RPMI8226 (cell line): ENCODE results near the gene BICC1.
A peak's percentile ranks its signal among the peaks of the same experiment; 100 is the strongest.

Experiments used
- DNase-seq: peaks from one replicate; pipeline ENCODE4 v3.0.0-alpha.2; 2015

Gene BICC1

DNA sequence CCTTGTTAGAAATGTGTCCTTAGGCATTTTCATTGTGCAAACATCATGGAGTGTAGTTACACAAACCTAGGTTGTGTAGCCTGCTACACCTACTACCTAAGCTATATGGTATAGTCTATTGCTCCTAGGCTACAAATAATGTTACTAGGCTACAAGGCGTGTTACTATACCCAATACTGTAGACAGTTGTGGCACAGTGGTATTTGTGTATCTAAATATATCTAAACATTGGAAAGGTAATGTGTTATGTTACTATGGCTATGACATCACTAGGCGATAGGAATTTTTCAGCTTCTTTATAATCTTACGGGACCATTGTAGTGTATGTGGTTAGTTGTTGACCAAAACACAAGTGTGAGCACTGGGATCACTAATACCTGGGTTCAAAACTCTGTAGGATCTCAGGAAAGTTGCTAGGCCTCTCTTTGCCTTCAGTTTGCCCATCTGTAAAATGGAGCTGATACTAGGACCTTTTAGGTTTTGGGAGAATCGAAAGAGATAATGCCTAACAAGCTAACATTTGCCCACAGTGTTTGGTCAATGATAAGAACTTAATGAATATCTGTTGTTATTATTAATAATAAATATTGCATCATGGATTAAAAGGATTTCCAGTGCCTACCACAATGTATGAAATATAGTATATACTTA lies 2.7 kb downstream of the BICC1 start:
- DNase-seq: no peak

DNA sequence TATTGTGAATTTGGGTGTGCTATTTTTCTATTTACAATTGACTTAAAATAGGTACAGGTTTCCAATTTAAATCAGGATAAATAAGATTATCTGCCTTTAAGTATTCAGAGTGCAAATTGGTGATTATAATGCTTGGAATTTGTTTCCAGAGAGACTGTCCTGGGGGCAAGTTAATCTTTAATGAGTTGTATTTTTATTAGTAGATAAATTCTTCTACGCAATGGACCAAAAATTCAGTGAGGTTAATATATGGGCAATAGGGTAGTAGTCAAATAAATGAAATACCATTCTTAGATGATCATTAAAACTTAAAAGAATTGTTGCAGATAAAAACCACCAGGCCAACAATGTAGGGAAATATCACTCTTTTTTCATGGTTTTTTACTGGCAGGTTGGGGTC lies 3.4 kb downstream of the BICC1 start:
- DNase-seq: no peak

DNA sequence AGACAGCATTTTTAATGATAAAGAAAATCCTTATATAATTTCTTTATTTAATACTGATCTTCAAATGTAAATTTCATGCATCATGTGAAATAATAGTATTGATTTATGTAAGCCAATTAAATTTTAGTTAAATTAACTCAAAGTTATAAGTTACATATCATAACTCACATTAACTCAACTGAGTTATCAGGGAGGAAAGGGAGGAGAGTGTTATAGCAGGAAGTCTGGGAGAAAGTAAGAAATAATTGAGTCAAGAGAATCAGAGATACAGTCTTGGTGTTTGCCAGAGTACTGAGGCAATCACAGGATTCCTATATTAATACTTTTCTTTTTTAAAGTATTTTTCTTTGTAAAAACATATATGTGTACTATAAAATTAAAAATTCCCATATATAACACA lies 4.0 kb downstream of the BICC1 start:
- DNase-seq: no peak

DNA sequence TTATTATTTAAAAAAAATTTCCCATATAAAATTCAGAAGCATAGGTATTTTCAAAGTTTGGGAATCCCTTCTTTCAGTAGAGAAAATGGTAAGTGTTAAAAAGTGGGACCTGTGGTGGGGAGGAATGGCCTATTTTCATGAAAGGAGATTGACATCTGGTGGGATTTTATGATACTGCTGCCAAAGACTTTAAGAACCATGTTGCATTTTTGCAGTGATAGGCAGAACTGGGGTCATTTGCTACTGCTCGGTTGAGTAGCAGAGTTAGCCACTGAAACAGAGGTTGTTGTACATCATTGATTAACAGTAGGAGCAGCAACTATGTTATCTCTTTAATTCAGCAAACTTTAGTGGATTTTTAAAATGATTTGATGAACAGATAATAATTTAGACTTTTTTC lies 4.4 kb downstream of the BICC1 start:
- no peak for DNase-seq

DNA sequence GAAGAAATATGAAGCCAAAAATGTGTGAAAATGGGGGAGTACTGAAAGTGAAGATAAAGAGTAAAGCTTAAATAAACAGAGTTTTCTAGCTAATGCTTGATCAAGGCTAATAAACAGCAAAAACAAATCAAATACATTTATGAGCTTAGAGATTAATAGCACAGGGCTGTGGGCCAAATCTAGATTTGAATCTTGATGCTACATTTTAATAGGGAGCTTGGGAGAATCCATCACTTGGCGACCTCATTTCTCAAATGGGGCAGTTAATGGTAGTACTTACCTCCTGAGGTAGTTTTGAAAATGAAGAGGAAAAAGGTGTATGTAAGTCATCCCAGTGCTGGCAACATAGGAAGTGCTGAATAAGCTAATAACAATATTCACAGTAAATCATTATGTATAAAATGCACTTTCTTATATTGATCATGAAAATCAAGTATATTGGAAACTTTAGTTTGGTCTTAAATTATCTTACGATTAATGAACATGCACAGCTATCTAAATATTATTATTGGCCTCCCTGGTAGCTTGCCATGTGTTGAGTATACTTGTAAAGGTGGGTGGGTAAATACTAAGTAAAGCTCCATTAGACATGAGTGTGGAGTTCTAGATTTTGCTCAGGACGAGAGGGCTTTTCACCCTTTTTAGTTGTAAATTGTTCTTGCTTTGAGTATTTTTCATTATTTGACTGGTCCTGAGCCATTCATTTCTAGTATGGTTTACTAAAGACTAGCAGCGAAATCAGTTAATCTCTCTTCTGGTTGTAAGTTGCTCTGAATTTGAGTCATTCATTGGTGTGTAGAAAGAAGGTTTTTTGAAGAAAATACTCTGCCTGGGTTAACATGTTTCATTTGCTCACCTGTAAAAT lies 5.1 kb downstream of the BICC1 start:
- no peak for DNase-seq

DNA sequence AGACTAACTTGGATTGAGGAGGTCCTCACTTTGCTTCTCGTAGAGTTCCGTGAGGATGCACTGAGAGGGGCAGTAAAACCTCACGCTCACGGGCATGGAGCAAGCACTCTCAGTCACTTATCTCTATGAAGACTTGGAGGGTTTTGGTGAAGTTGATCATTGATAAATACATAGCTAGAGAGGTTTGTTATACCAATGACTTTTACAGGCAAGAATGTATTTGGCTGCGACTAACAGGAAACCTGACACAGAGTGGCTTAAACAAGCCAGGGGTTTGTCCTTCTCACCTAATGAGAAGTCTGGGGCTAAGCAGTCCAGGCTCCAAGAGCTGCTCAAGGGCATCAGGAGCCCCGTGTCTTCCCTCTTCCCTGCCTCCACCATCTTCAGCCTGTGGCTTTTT lies 6.1 kb downstream of the BICC1 start:
- DNase-seq: no peak

DNA sequence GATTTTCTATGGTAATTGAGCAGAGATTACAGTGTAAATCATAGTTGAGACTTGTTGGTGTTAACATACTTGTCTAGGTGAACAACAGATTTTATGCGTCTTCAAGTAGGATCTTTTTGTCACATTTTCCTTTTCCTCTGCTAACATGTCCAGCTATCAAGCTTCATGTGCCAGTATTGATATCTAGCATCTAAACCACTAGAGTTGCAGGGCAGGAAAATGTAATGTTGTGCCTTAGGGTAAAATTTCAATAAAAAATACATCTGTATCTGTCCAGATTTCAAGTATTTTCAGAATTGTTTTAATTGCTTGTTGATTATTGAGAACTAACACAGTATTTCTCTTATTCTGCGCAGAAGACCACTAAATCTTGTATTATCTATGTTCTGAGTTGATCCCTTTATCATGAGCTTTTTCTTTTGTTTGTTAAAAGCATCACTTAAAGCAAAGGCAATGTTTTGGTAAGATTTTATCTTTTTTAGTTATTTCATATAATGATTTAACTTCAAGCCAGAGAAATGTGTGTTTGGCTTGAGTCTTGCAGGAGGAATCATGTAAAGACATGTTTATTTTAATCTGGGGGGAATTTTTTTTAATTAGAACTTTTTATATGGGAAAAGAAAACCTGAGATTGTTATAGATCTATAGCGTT lies 16.5 kb downstream of the BICC1 start:
- DNase-seq: no peak

DNA sequence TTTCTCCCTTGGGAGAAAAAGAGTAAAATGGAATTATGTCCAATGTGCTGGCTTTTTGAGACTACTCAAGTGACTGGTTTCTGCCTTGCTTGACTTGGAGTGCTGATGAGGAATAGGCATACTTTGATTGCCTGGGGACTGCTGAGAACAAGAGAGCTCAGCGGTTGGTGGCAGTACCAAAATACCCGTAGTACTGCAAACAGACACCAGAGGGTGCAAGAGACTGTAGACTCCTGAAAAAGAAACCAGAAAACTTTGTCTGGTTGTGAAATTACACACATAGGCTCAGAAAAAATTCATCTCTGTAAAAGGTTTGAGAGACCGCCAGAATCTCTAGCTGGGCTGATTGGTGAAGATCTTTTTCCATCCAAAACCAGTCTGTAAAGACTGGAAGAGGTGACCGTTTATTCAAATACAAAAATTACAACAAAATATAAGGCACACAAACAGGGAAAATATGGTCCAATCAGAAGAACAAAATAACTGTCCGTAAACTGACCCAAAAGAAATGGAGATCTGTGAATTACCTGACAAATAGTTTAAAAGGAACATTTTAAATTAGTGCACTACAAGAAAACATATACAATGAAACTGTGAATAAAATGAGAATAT lies 18.5 kb downstream of the BICC1 start:
- DNase-seq: peak; percentile 57

DNA sequence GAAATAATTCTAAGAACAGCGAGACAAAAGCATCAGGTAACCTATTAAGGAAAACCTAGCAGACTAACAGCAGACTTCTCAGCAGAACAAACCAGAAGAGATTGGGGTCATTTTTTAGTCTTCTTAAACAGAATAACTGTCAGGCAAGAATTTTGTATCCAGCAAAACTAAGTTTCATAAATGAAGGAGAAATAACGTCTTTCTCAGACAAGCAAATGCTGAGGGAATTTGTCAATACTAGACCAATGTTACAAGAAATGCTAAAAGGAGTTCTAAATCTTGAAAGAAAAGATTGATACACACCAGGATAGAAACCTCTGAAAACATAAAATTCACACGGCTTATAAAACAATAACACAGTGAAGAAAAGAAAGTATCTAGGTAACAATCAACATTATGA lies 22.6 kb downstream of the BICC1 start:
- no peak for DNase-seq

DNA sequence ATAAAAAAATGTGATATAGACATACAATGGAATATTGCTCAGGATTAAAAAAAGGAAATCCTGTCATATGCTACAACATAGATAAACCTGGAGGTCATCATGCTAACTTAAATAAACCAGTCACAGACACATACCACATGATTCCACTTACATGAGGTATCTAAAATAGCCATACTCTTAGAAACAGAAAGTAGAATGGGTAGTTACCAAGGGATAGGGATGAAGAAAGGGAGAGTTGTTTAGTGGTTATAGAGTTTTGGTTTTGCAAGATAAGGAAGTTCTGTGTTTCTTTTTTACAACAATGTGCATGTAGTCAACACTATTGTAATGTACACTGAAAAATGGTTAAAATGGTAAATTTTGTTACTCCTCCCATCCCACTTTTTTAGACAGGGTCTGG lies 30.5 kb downstream of the BICC1 start:
- DNase-seq: no peak

DNA sequence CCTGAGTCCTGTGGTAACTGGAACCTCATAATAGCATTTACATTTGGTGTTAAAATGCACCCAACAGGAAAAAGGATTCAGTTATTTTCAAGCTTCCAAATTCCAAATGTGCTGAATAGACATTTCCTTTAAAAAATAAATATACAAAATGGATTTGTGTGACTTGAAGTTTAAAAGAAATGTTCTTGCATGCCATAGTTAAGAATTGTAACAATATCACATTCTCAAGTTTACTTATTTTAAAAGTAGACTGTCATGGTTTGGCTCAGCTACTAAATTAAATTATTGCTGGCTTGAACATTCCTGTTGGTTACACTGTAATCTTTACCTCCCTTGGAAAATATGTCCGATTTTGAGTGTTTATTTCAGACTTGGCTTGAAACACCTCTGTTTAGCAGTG lies 31.5 kb downstream of the BICC1 start:
- DNase-seq: no peak

DNA sequence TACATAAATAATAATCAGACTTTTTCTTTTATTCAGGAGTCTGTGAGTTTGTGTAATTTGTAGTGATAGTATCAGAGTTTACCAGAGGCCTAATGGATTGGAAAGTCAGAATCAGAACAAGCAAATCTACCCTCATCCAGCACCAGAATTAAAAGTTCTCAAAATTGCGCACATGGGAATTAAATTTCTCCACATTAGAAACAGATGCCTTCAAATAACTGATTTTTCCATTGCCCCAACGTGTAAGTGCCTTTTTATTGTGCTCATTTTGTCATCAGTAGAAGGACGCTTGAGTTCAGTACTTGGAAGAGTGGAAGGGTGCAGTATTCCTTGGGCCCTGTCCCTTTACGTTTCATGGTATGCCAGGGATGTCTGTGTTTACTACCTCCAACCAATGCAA lies 32.8 kb downstream of the BICC1 start:
- DNase-seq: no peak

DNA sequence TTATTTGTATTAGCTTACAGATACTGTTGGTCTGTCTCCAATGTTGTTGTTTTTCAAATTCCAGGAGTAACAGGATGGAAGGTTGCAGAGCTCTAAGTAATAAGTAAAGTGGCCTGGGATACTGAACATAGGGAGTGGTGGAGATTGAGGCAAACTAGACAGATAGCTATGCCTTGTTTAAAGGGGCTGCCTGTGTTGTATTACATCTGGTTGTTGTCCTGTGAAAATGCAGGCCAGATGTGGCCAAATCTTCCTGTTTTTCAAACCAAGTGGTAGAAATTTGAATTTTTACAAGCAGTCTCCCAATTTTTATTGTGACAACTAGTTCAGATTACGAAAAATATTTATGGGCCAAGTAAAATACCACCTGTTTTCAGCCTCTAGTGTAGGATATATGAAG lies 33.5 kb downstream of the BICC1 start:
- no peak for DNase-seq

DNA sequence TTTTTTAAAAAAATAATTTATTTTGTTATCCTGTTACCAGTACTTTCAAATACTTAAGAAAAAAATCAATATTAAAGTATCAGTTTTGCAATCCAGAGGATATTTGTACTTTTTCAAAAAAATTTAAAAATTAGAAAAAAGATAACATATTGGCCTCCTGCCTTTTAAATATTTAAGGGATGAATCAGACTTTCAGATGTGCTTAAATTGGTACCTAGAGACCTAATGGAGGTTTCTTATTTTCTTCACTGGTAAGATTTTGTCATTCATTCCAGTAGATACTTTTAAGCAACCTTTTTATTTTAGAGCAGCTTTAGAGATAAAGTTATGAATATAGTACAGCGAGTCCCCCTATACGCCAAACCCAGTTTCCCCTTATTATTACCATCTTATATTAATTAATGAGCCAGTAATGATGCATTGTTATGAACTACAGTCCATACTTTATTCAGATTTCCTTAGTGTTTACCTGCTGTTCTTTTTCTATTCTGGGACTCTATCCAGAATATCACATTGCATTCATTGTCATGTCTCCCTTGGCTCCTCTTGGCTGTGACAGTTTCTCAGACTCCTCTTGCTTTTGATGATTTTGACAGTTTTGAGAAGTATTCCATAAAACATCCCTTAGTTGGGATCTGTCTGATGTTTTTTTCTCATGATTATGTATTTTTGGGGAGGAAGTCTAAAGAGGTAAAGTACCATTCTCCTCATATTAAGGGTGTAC lies 34.2 kb downstream of the BICC1 start:
- DNase-seq: no peak

DNA sequence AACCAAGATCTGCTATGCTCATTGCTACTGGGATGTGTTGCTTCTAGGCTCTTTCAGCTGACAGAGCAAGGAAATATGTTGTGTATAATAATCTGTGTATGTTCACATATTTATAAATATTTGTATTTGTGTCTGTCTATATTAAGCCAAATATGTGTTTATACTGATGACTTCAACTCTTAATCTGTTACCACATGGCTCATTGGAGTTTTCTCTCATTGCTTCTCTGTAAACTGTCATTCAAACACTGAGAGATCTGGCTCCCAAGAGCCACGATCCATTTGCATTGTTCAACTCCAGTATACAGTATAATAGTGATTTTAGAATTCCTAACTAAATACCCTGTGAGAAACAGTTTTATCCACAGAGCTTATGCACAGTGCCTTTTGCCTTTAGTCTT lies 35.3 kb downstream of the BICC1 start:
- DNase-seq: no peak

DNA sequence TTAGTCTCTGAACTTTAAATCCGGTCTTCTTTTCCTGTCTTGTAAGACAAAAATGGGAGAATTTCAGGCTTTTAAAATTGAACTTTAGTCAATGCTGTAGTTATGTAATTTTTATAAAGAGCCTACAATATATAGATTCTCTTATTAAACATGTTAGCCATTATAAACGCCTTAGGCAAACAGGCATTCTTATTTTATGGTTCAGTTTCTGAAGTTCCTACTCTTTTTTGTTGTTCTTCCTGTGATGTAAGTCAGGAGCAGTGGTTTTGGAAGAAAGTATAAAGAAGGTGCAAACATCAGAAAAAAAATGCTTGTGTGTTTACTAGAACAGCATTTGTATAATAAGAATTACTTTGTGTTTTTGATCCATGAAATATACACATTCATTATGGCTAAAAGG lies 41.6 kb downstream of the BICC1 start:
- no peak for DNase-seq

DNA sequence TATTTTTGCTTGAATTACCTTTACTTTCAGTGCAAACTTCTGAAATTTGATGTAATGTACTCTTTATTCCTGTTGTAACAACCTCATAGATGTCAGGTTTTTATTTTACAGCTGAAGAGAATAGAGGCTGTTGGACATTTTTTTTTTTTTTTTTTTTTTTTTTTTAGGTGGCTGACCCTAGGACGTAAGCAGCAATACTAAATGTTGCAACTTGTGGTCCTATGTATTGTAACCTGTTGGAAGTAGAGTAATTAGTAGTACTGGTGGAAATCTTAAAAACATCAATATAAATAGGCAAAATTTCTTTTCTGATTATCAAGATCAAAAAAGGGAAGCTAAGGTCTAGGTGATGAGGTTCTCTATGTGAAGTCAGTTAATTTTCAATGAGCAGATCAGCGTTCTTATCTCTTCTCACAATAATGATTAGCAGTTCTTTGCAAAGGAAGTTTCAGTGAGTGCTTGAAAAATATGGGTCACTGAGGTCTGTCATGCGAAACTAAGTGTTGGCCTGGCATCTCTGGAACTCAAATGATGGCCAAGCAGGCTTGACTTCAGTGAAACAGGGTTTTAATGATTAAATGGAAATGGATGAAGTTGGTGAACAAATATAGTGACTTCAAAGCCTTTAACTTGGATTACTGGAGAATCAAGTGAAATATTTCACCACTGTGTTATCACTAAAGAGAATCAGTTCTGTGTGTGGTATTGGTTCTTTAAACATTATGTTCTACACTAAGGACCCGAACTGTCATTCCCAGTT lies 42.7 kb downstream of the BICC1 start:
- DNase-seq: no peak

DNA sequence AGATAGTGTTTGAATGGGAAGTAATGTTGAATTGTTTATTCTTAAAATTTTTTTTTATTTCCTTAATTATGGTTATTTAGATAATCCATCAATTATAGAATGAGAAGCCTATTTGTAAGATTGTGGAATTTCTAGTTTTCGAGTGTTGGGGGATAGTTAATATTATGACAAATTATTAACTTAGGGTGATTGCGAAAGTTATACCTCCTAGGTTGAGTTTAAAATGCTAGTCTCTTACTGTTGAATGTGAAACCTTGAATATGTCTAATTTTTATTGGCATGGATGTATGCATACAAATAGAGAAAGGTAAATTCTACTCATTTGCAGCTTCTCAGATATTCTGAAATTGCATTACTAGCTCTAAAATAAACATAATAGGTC lies 43.2 kb downstream of the BICC1 start:
- DNase-seq: no peak

DNA sequence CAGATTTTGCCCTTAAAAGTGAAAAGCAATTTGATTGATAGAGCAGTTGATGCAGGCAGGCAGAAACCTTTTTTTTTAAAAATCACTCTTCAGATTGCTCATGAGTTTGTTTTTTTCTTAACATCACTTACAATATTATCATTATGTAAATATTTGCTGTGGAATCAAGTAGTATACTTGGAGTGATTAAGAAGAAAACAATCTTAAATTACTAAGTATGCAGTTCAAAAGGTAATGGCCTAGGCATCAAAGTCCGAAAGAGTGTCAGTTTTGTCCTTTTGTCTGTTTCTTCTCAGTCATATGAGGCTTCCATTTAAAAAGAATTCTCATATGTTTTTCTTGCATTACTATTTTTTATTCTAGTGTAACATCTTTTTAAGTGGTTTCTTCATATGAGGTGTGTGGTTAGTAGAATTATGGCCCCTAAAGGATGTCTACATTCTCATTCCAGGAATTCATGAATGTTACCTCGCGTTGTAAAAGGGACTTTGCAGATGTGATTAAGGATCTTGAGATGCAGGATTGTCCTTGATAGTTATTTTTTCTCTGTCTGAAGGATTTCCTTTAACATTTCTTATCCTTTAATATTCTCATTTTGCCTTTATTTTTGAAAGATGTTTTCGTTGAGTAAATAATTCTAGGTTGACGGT lies 44.0 kb downstream of the BICC1 start:
- DNase-seq: no peak

DNA sequence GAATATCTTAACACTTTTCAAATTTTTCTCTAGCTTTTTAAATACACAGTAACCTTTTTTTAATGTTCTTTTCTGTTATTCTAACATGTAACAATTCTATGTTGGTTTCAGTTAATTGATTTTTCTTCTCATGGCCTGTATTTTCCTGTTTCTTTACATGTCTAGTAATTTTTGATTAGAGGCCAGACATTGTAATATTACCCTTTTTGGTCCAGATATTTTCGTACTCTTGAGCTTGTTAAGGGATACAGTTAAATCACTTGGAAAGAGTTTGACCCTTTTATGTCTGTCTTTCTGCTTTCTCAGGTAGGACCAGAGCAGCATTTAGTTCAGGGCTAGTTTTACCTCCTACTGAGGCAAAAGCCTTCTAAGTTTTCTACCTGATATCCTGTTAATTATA lies 45.0 kb downstream of the BICC1 start:
- DNase-seq: no peak

DNA sequence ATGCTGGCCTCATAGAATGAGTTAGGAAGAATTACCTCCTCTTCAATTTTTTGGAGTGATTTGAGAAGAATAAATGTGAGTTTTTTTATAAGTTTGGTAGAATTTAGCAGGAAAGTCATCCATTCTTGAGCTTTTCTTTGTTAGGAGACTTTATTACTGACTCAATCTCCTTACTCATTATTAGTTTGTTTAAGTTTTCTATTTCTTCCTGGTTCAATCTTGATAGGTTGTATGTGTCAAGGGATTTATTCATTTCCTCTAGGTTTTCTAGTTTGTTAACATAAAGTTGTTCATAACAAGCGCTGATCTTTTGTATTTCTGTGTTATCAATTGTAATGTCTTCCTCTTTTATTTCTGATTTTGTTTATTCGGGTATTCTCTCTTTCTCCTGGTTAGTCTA lies 47.4 kb downstream of the BICC1 start:
- no peak for DNase-seq

DNA sequence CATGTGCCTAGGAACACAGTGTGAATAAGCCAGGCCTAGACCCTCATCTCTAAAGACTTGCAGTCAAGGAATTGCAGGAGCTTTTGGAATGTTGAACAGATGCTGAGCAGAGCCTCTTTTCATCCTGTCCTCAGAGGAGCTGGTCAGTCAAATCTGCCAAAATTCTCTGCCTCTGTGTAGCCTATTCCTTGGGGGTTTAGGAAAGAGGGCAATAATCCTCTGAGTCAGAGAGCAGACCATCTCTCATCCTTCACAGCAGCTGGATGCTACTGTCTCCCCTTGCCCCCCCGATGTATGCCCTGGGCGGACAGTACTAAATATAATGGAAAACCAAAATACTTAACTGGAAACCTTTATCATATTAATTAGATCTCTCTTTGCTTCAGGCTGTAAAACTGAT lies 52.6 kb downstream of the BICC1 start:
- no peak for DNase-seq
